G401.6 (cell line): Measurements from ENCODE around the gene FER.
"Not testable (repeated sequence)": the region's sequence is repeated elsewhere in the genome, so short reads cannot be mapped to it uniquely, and the experiment has no call there.

Experiments
- FAIRE-seq: peaks from 2 replicates; lab custom pipeline; 2012; peaks lifted over from hg19 to GRCh38; lab: Jason Lieb, UNC

Gene FER

GRCh38 chr5:108747774-108748400 lies at the start of gene FER:
FER (plus strand) TSS chr5:108747897; CDS start chr5:108798183, 50,286 bp downstream.
- no peak for FAIRE-seq

GRCh38 chr5:108700388-108700787 lies 47.3 kb upstream of the FER start:
- not testable (repeated sequence) for FAIRE-seq

GRCh38 chr5:108700930-108701329 lies 46.8 kb upstream of the FER start:
- FAIRE-seq, result no peak

GRCh38 chr5:108702546-108702945 lies 45.2 kb upstream of the FER start:
- FAIRE-seq, result no peak

GRCh38 chr5:108703313-108703712 lies 44.4 kb upstream of the FER start:
- FAIRE-seq, result no peak

- no peak for FAIRE-seq
These were observed 40.6 kb upstream of the FER start for GRCh38 chr5:108707141-108707540.

- no peak for FAIRE-seq
These were observed 35.8 kb upstream of the FER start for GRCh38 chr5:108711898-108712297.

GRCh38 chr5:108715408-108715807 lies 32.3 kb upstream of the FER start:
- FAIRE-seq, result no peak

GRCh38 chr5:108720391-108720790 lies 27.3 kb upstream of the FER start:
- FAIRE-seq, result no peak

- no peak for FAIRE-seq
These were observed 21.1 kb upstream of the FER start for GRCh38 chr5:108726446-108727235.

GRCh38 chr5:108727236-108727650 lies 20.5 kb upstream of the FER start:
- no peak for FAIRE-seq

- peak; percentile 46 for FAIRE-seq
These were observed 19.8 kb upstream of the FER start for GRCh38 chr5:108727651-108728565.

- FAIRE-seq, result no peak
These were observed 19.0 kb upstream of the FER start for GRCh38 chr5:108728566-108729241.

- no peak for FAIRE-seq
These were observed 18.5 kb upstream of the FER start for GRCh38 chr5:108729242-108729615.

- FAIRE-seq, result no peak
These were observed 16.9 kb upstream of the FER start for GRCh38 chr5:108730617-108731340.

GRCh38 chr5:108735790-108736189 lies 11.9 kb upstream of the FER start:
- no peak for FAIRE-seq

- no peak for FAIRE-seq
These were observed 10.8 kb upstream of the FER start for GRCh38 chr5:108736855-108737254.

GRCh38 chr5:108739376-108739775 lies 8.3 kb upstream of the FER start:
- FAIRE-seq, result no peak

- no peak for FAIRE-seq
These were observed 7.8 kb upstream of the FER start for GRCh38 chr5:108739906-108740305.

- peak; percentile 66 for FAIRE-seq
These were observed 4.4 kb upstream of the FER start for GRCh38 chr5:108743319-108743718.

- FAIRE-seq, result no peak
These were observed 3.9 kb upstream of the FER start for GRCh38 chr5:108743846-108744245.
